NCI-H1092 treated with DMSO at 0.1 percent for 48 hours (cell line): ENCODE measurements around the gene UTP20.
A peak's percentile ranks its signal among the peaks of the same experiment; 100 is the strongest.

ENCODE experiments used
- DNase-seq: peaks from one replicate; lab custom pipeline; 2025; lab: John Stamatoyannopoulos, UW

Gene UTP20

GRCh38 chr12:101280006-101280505, at the start of gene UTP20:
UTP20 (plus strand) TSS chr12:101280105; CDS start chr12:101280283, 178 bp downstream.
- DNase-seq = peak; percentile 79

GRCh38 chr12:101230547-101230946, 49.4 kb upstream of the UTP20 start:
- no peak for DNase-seq

GRCh38 chr12:101231636-101232035, 48.3 kb upstream of the UTP20 start:
- DNase-seq = no peak

GRCh38 chr12:101235686-101236085, 44.2 kb upstream of the UTP20 start:
- no peak for DNase-seq

- DNase-seq = no peak
Measured at GRCh38 chr12:101238306-101238705, 41.6 kb upstream of the UTP20 start.

GRCh38 chr12:101238800-101239329, 41.0 kb upstream of the UTP20 start:
- DNase-seq = no peak

- no peak for DNase-seq
Measured at GRCh38 chr12:101243074-101243473, 36.8 kb upstream of the UTP20 start.

- no peak for DNase-seq
Measured at GRCh38 chr12:101243616-101244015, 36.3 kb upstream of the UTP20 start.

GRCh38 chr12:101256266-101256665, 23.6 kb upstream of the UTP20 start:
- DNase-seq = no peak

GRCh38 chr12:101257357-101257756, 22.5 kb upstream of the UTP20 start:
- DNase-seq = no peak

- DNase-seq = no peak
Measured at GRCh38 chr12:101267111-101267510, 12.8 kb upstream of the UTP20 start.

- DNase-seq = no peak
Measured at GRCh38 chr12:101276433-101276832, 3.5 kb upstream of the UTP20 start.

GRCh38 chr12:101277443-101277842, 2.5 kb upstream of the UTP20 start:
- DNase-seq = no peak

GRCh38 chr12:101287357-101287756, 7.5 kb downstream of the UTP20 start:
- no peak for DNase-seq

GRCh38 chr12:101297661-101298060, 17.8 kb downstream of the UTP20 start:
- DNase-seq = no peak

- no peak for DNase-seq
Measured at GRCh38 chr12:101298426-101298825, 18.5 kb downstream of the UTP20 start.

- no peak for DNase-seq
Measured at GRCh38 chr12:101299346-101299745, 19.4 kb downstream of the UTP20 start.

- DNase-seq = no peak
Measured at GRCh38 chr12:101299931-101300330, 20.0 kb downstream of the UTP20 start.

GRCh38 chr12:101302741-101303140, 22.8 kb downstream of the UTP20 start:
- DNase-seq = no peak

- no peak for DNase-seq
Measured at GRCh38 chr12:101305226-101305779, 25.4 kb downstream of the UTP20 start.

GRCh38 chr12:101305794-101306193, 25.9 kb downstream of the UTP20 start:
- DNase-seq = no peak

GRCh38 chr12:101322480-101322879, 42.6 kb downstream of the UTP20 start:
- no peak for DNase-seq

GRCh38 chr12:101323255-101323654, 43.4 kb downstream of the UTP20 start:
- DNase-seq = no peak

GRCh38 chr12:101325590-101325989, 45.7 kb downstream of the UTP20 start:
- DNase-seq = no peak
